Heart right ventricle (tissue), 16 donors: ENCODE data around the gene MEG3. TPM values are rescaled to one million over a fixed set of nuclear protein-coding genes. Genes with fewer than 3 reads are reported as not detected.

ENCODE experiments used
- ATAC-seq, 8 donors: fragments of 200-7000 bp; cut with Tn5 transposase; one replicate each; pipeline ENCODE4 v1.9.1; 2020; ENCODE audit warnings: mild to moderate bottlenecking in 8 of 8, moderate library complexity in 8 of 8, moderate number of reproducible peaks in 1 of 8
- DNase-seq, 2 donors: peaks; one replicate each; pipeline ENCODE4 v3.0.0-alpha.2; 2020
- H3K27ac ChIP-seq, 10 donors: fragments of 200-600 bp; sonication (generic) in 2 of 10; one replicate each; pipeline versions ENCODE4 v1.5.0 to v1.8.0; 2020 to 2022; ENCODE audit warnings: mild to moderate bottlenecking in 3 of 10
- H3K27me3 ChIP-seq, 7 donors: fragments of 200-600 bp; one replicate each; pipeline ENCODE4 v1.8.0; 2021 to 2022; ENCODE audit warnings: mild to moderate bottlenecking in 2 of 7
- H3K36me3 ChIP-seq, 9 donors: fragments of 200-600 bp; sonication (generic) in 1 of 9; one replicate each; pipeline versions ENCODE4 v1.5.0 to v1.8.0; 2020 to 2022; ENCODE audit warnings: mild to moderate bottlenecking in 2 of 9
- H3K4me1 ChIP-seq, 9 donors: fragments of 200-600 bp; sonication (generic) in 1 of 9; one replicate each; pipeline versions ENCODE4 v1.5.0 to v1.8.0; 2020 to 2022; ENCODE audit warnings: mild to moderate bottlenecking in 4 of 9
- H3K4me3 ChIP-seq, 10 donors: fragments of 200-600 bp; sonication (generic) in 2 of 10; one replicate each; pipeline versions ENCODE4 v1.5.0 to v1.8.0; 2020 to 2022; ENCODE audit warnings: mild to moderate bottlenecking in 7 of 10, moderate library complexity in 2 of 10
- H3K9me3 ChIP-seq, 11 donors: fragments of 200-600 bp in 10 of 11; sonication (generic) in 2 of 11; one replicate each; pipeline versions ENCODE4 v1.5.0 to v1.8.0; 2013 to 2022; ENCODE audit warnings: mild to moderate bottlenecking in 2 of 11, control low read depth in 1 of 11, moderate library complexity in 1 of 11
- CTCF ChIP-seq, 9 donors: fragments of 200-600 bp; sonication (generic) in 2 of 9; IDR thresholded peaks; one replicate each; pipeline versions ENCODE4 v1.5.0 to v1.8.0; 2021 to 2022; ENCODE audit warnings: antibody characterized with exemption in 9 of 9, mild to moderate bottlenecking in 5 of 9, moderate library complexity in 1 of 9
- WGBS, 2 donors: extraction: QIAGEN DNeasy Blood & Tissue Kit; methylation state at CpG; one replicate each; pipeline ENCODE4 v1.1.7; 2013; ENCODE audit warnings: inconsistent platforms in 1 of 2; 5-methylcytosine and 5-hydroxymethylcytosine counted together
- intact Hi-C, 10 donors: fragments of 100-400 bp; cut with DNase I; formaldehyde crosslinking; loops; one replicate each; pipeline versions ENCODE4 v1.11.1 to v1.14.2; 2022
- polyA plus RNA-seq, 2 donors: library from polyadenylated mRNA; stranded (reverse); fragments of 200-250 nt; gene quantifications; one replicate each; pipeline ENCODE4 v1.2.3, GENCODE V29; 2013
- total RNA-seq, 10 donors: library from RNA; stranded (reverse); fragmentation: NEBNext Ultra II Directional in 3 of 10; extraction: Animal tissue kit (Norgen Biotek cat#: 25700) in 3 of 10; gene quantifications; one replicate each; pipeline versions ENCODE4 v1.2.1 to v1.2.4, GENCODE V29; 2021 to 2023
- donor health status: Arrhythmogenic right ventricular cardiomyopathy.
- donor health status: ischemic (EF 13 %, LVEDD 7.1; RV severe dilation, severe dysfunction).
- donor health status: healthy with polysubstance abuse.
- donor health status: DM: no; HTN: yes; CAD: no.
- donor health status: DM: no; HTN: no; CAD: no.
- donor health status: ischemic (EF 25% LVEDD 6.9; RV normal size, moderate dysfunction).
- donor health status: ischemic (EF 25% LVEDD 5.7; RV mildly dilated, moderate dysfunction).
- donor health status: healthy.
- donor health status: DM: yes; HTN: yes; CAD: no.
- donor health status: Ischemic cardiomyopathy.
- donor health status: ischemic (EF 35%, LVEDD 5.7; RV mildly dilated, moderate dysfunction).
- donor health status: nonischemic (EF 11% LVEDD 7.7; RV severe dilation, severe dysfunction).
- donor health status: DM: yes; HTN: yes; CAD: no.
- donor health status: PGD.
- donor health status: ischemic (EF 29% LVEDD 5.4; RV normal size, mild dysfunction).
- donor health status: nonischemic (EF 23%, LVEDD 6.1; RV moderate dilation, normal function).

The MEG3 gene
- total and polyA plus RNA-seq, 12 donors = 7.7 to 122 (median 12.4) TPM

- no peak overlapping the region for H3K27ac ChIP-seq
- peaks cover 0 to 2% (median 0%) of the 10 kb centered on the region in 7 donors for H3K27me3 ChIP-seq
- DNase-seq (no peak), ATAC-seq (peak in 6 of 8 donors; percentile 51 to 79 (median 62))
- intact Hi-C loops = loop anchor here in 2 of 10 donors (10.0 kb wide), 2 partner anchors 383 to 773 kb away; no protein-coding TSS in a partner anchor
- peaks cover 0 to 9% (median 0%) of the 10 kb centered on the region in 9 donors for H3K4me1 ChIP-seq
- no peak overlapping the region for H3K4me3 ChIP-seq
- WGBS, 2 donors = 79 to 80% methylated on average over 14 of the region's 14 CpGs
- no peak for TF ChIP-seq CTCF (IDR thresholded peaks at IDR 0.05)
- H3K9me3 ChIP-seq = no peaks in the 10 kb centered on the region
- no peaks in the 10 kb centered on the region for H3K36me3 ChIP-seq
Measured at GRCh38 chr14:100851946-100852620, 26.2 kb downstream of the MEG3 start.

GRCh38 chr14:100854435-100854834, 28.5 kb downstream of the MEG3 start:
- intact Hi-C loops = loop anchor here in 2 of 10 donors (10.0 kb wide), 2 partner anchors 380 to 770 kb away; no protein-coding TSS in a partner anchor
- H3K4me1 ChIP-seq = peaks cover 0 to 4% (median 0%) of the 10 kb centered on the region in 9 donors
- no peaks in the 10 kb centered on the region for H3K36me3 ChIP-seq
- ATAC-seq (no peak), DNase-seq (no peak)
- H3K4me3 ChIP-seq = no peak overlapping the region
- peaks cover 0 to 20% (median 0%) of the 10 kb centered on the region in 7 donors for H3K27me3 ChIP-seq
- H3K27ac ChIP-seq = no peak overlapping the region
- 91 to 92% methylated on average over 5 of the region's 5 CpGs for WGBS, 2 donors
- H3K9me3 ChIP-seq = no peaks in the 10 kb centered on the region
- TF ChIP-seq CTCF (IDR thresholded peaks at IDR 0.05) = no peak

- no peak overlapping the region for H3K27ac ChIP-seq
- 84 to 85% methylated on average over 18 of the region's 18 CpGs for WGBS, 2 donors
- intact Hi-C loops = loop anchor here in 2 of 10 donors (10.0 kb wide), 2 partner anchors 379 to 769 kb away; no protein-coding TSS in a partner anchor
- no peak for ATAC-seq
- no peaks in the 10 kb centered on the region for H3K36me3 ChIP-seq
- peaks cover 0 to 26% (median 5%) of the 10 kb centered on the region in 7 donors for H3K27me3 ChIP-seq
- no peak for DNase-seq
- no peak overlapping the region for H3K4me3 ChIP-seq
- no peaks in the 10 kb centered on the region for H3K9me3 ChIP-seq
- H3K4me1 ChIP-seq = no peaks in the 10 kb centered on the region
- no peak for TF ChIP-seq CTCF (IDR thresholded peaks at IDR 0.05)
Measured at GRCh38 chr14:100855256-100855930, 29.5 kb downstream of the MEG3 start.

- peaks cover 0 to 26% (median 5%) of the 10 kb centered on the region in 7 donors for H3K27me3 ChIP-seq
- WGBS, 2 donors = 85 to 86% methylated on average over 20 of the region's 20 CpGs
- no peak for DNase-seq
Measured at GRCh38 chr14:100856056-100856950, 30.4 kb downstream of the MEG3 start.

More at GRCh38 chr14:100856056-100856950, 30.4 kb downstream of the MEG3 start:
- Histone ChIP-seq H3K4me1 (no peaks in the 10 kb centered on the region), H3K4me3 (no peak overlapping the region), H3K9me3 (no peaks in the 10 kb centered on the region), H3K27ac (no peak overlapping the region), H3K36me3 (no peaks in the 10 kb centered on the region)
- no peak for ATAC-seq
- TF ChIP-seq CTCF (IDR thresholded peaks at IDR 0.05) = no peak
- intact Hi-C loops = loop anchor here in 2 of 10 donors (10.0 kb wide), 2 partner anchors 378 to 768 kb away; no protein-coding TSS in a partner anchor
